GM12875 (cell line): ENCODE results near the gene BCAS3.
"Not testable (repeated sequence)": the region's sequence is repeated elsewhere in the genome, so short reads cannot be mapped to it uniquely, and the experiment has no call there.

Experiments used
- H3K4me3 ChIP-seq: one replicate; pipeline ENCODE4 v1.5.1; 2011; ENCODE audit warnings: low read depth, low read length, control low read depth
- TF ChIP-seq, protein P1 (sequence below): IDR thresholded peaks from 2 replicates; pipeline ENCODE4 v1.5.1; 2011; ENCODE audit warnings: low read depth, mild to moderate bottlenecking, control low read depth, inconsistent platforms, low read length, moderate library complexity, borderline replicate concordance; ENCODE audit not compliant: insufficient read depth

BCAS3 gene

DNA sequence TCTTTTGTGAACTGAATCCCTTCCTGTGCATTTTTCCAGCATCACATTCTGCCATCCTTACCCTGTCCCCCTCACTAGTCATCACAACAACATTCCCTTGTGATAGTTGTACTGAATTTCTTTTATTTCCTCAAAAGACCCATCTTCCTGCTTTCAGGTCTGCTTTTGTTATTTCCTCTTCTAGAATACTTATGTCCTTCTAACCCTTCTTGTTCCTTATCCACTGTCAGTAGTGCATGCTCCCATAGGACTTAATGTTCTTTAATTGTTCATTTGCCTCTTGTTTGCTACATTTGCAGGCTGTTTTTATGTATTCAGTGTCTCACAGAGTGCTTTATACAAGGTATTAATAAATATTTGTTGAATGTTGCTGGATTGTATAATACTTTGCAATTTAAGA is 73.0 kb downstream of the BCAS3 start:
- no peak overlapping the region for H3K4me3 ChIP-seq
- TF ChIP-seq, protein P1, sequence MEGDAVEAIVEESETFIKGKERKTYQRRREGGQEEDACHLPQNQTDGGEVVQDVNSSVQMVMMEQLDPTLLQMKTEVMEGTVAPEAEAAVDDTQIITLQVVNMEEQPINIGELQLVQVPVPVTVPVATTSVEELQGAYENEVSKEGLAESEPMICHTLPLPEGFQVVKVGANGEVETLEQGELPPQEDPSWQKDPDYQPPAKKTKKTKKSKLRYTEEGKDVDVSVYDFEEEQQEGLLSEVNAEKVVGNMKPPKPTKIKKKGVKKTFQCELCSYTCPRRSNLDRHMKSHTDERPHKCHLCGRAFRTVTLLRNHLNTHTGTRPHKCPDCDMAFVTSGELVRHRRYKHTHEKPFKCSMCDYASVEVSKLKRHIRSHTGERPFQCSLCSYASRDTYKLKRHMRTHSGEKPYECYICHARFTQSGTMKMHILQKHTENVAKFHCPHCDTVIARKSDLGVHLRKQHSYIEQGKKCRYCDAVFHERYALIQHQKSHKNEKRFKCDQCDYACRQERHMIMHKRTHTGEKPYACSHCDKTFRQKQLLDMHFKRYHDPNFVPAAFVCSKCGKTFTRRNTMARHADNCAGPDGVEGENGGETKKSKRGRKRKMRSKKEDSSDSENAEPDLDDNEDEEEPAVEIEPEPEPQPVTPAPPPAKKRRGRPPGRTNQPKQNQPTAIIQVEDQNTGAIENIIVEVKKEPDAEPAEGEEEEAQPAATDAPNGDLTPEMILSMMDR, result no peak

DNA sequence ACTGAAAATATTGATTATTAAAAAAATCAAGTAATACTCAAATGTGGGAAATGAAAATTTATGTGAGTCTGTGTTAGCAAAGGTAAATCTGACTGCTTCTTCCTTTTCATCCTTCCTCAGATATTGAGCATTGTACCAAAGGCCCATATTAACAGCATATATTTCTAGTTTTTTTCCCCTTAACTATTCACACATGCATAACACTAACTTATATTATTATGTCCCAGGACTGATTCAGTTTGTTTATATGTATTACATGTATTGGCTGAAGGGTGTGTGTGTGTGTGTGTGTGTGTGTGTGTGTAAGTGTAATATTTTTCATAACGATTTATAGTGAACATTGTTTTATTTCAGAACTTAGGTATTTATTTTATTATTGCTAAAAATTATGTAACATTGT is 74.2 kb downstream of the BCAS3 start:
- no peak overlapping the region for H3K4me3 ChIP-seq
- TF ChIP-seq, protein P1, result no peak

DNA sequence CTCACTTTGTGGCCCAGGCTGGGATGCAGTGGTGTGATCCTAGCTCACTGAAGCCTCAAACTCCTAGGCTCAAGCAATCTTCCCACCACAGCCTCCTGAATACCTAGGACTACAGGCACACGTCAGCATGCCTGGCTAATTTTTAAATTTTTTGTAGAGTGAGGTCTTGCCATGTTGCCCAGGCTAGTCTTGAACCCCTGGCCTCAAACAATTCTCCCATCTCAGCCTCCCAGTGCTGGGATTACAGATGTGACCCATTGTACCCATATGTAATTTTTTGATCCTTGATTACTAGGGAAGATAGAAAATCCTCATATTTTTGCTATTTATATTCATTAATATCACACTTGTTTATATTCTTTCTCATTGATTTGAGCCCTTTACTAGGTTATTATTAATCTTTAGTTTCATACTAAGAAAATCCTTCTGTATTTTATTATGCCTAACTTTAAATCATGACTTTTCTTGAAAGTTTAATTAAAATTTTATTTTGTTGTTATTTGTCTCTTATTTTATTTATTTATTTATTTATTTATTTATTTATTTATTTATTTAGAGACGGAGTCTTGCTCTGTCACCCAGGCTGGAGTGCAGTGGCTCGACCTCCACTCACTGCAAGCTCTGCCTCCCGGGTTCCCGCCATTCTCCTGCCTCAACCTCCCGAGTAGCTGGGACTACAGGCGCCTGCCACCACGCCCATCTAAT is 75.4 kb downstream of the BCAS3 start:
- no peak overlapping the region for H3K4me3 ChIP-seq
- TF ChIP-seq, protein P1, result no peak

DNA sequence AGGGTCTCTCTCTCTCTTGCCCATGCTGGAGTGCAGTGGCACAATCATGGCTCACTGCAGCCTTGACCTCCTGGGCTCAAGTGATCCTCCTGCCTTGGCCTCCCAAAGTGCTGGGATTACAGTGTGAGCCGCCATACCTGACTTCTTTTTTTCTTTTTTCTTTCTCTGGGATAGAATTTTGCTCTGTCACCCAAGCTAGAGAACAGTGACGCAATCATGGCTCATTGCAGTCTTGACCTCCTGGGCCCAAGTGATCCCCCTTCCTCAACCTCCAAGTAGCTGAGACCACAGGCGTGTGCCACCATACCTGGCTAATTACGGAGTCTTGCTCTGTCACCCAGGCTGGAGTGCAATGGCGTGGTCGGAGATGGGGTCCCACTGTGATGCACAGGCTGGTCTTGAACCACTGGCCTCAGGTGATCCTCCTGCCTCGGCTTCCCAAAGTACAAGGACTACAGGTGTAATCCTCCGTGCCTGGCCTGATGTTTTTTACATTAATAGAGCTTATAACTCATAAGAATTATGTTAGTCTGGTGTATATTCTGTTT is 76.5 kb downstream of the BCAS3 start:
- TF ChIP-seq, protein P1, result no peak
- H3K4me3 ChIP-seq, result no peak overlapping the region

DNA sequence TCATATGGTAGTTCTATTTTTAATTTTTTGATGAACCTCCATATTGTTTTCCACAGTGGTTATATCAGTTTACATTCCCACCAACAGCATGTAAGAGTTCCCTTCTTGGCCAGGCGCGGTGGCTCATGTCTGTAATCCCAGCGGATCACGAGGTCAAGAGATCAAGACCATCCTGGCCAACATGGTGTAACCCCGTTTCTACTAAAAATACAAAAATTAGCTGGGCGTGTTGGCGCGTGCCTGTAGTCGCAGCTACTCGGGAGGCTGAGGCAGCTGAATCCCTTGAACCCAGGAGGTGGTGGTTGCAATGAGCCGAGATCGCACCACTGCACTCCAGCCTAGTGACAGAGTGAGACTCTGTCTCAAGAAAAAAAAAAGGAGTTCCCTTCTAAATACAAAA is 79.1 kb downstream of the BCAS3 start:
- not testable (repeated sequence) for H3K4me3 ChIP-seq

DNA sequence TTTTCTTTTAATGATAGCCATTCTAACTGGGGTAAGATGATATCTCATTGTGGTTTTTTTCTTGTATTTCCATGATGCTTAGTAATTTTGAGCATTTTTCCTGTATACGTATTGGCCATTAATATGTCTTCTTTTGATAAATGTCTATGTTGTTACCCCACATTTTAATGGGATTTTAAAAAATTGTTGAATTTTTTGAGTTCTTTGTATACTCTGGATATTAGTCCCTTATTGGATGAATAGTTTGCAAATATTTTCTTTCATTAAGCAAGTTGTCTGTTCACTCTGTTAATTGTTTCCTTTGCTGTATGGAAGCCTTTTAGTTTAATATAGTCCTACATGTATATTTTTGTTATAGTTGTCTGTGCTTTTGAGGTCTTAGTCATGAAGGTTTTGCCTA is 79.8 kb downstream of the BCAS3 start:
- H3K4me3 ChIP-seq, result no peak overlapping the region
- TF ChIP-seq, protein P1, result no peak

DNA sequence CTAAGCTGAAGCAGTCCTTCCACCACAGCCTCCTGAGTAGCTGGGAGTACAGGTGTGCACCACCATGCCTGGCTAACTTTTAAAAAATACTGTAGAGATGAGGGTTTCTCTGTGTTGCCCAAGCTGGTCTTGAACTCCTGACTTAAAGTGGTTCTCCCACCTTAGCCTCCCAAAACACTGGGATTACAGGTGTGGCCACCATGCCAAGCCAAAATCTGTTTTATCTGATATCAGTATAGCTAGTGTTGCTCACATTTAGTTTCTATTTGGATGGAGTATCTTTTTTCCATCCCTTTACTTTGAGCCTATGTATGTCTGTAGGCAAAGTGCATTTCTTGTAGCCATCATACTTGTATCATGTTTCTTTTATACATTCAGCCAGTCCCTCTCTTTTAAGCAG is 82.1 kb downstream of the BCAS3 start:
- no peak overlapping the region for H3K4me3 ChIP-seq
- TF ChIP-seq, protein P1, result no peak

DNA sequence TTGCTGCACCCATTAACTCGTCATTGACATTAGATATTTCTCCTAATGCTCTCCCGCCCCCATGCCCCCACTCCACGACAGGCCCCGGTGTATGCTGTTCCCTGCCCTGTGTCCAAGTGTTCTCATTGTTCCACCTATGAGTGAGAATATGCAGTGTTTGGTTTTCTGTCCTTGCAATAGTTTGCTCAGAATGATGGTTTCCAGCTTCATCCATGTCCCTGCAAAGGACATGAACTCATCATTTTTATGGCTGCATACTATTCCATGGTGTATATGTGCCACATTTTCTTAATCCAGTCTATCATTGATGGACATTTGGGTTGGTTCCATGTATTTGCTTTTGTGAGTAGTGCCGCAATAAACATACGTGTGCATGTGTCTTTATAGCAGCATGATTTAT is 83.7 kb downstream of the BCAS3 start:
- not testable (repeated sequence) for H3K4me3 ChIP-seq
